Measurements from ENCODE around the gene CMTM4.

The CMTM4 gene

GRCh38 chr16:66711581-66711980 lies 15.0 kb upstream of the CMTM4 start:
- no peak overlapping the region for H3K4me3 ChIP-seq (replicated peaks; ENCODE audit: insufficient read depth, low read length)
- DNase-seq (ENCODE audit: low read depth in 1 of 2, low spot score in 1 of 2) = no peak
- TF ChIP-seq SPI1 (IDR thresholded peaks at IDR 0.05; ENCODE audit: borderline replicate concordance, low read depth) = no peak
- no peak for TF ChIP-seq POLR2AphosphoS5 (IDR thresholded peaks at IDR 0.05; ENCODE audit: low read depth)
- TF ChIP-seq REST (IDR thresholded peaks at IDR 0.05; ENCODE audit: insufficient replicate concordance, low read depth) = no peak
- no peak for TF ChIP-seq CTCF (IDR thresholded peaks at IDR 0.05; ENCODE audit: insufficient read depth, low read length)
- no peak for TF ChIP-seq GABPA (IDR thresholded peaks at IDR 0.05; ENCODE audit: low read depth)
- no peak overlapping the region for H3K27ac ChIP-seq (replicated peaks)
- H3K27me3 ChIP-seq (ENCODE audit: insufficient read depth, poor library complexity, severe bottlenecking) = no peaks in the 10 kb centered on the region

- Histone ChIP-seq H3K27ac (replicated peaks) (no peak overlapping the region), H3K27me3 (ENCODE audit: insufficient read depth, poor library complexity, severe bottlenecking) (no peaks in the 10 kb centered on the region), H3K4me3 (replicated peaks; ENCODE audit: insufficient read depth, low read length) (no peak overlapping the region)
- no peak for TF ChIP-seq GABPA (IDR thresholded peaks at IDR 0.05; ENCODE audit: low read depth)
- no peak for TF ChIP-seq SPI1 (IDR thresholded peaks at IDR 0.05; ENCODE audit: borderline replicate concordance, low read depth)
- TF ChIP-seq REST (IDR thresholded peaks at IDR 0.05; ENCODE audit: insufficient replicate concordance, low read depth) = no peak
- TF ChIP-seq POLR2AphosphoS5 (IDR thresholded peaks at IDR 0.05; ENCODE audit: low read depth) = no peak
- TF ChIP-seq CTCF (IDR thresholded peaks at IDR 0.05; ENCODE audit: insufficient read depth, low read length) = no peak
- no peak for DNase-seq (ENCODE audit: low read depth in 1 of 2, low spot score in 1 of 2)
Measured at GRCh38 chr16:66706506-66706880, 9.9 kb upstream of the CMTM4 start.

- no peaks in the 10 kb centered on the region for H3K27me3 ChIP-seq (ENCODE audit: insufficient read depth, poor library complexity, severe bottlenecking)
- H3K4me3 ChIP-seq (replicated peaks; ENCODE audit: insufficient read depth, low read length) = no peak overlapping the region
- no peak for DNase-seq (ENCODE audit: low read depth in 1 of 2, low spot score in 1 of 2)
- TF ChIP-seq SPI1 (IDR thresholded peaks at IDR 0.05; ENCODE audit: borderline replicate concordance, low read depth) (no peak), GABPA (IDR thresholded peaks at IDR 0.05; ENCODE audit: low read depth) (no peak), REST (IDR thresholded peaks at IDR 0.05; ENCODE audit: insufficient replicate concordance, low read depth) (no peak)
- no peak overlapping the region for H3K27ac ChIP-seq (replicated peaks)
Measured at GRCh38 chr16:66705790-66706505, 9.4 kb upstream of the CMTM4 start.

Data from HL-60 (cell line).